ENCODE measurements around the gene CNPY3. TPM values are rescaled to one million over a fixed set of nuclear protein-coding genes. Genes with fewer than 3 reads are reported as not detected.

The CNPY3 gene
- total and polyA plus RNA-seq, 2 of the 13 experiments (the other 11 are each of a cell fraction or from before 2014, with no cell fraction given), result 42.3 to 60.2 TPM

DNA sequence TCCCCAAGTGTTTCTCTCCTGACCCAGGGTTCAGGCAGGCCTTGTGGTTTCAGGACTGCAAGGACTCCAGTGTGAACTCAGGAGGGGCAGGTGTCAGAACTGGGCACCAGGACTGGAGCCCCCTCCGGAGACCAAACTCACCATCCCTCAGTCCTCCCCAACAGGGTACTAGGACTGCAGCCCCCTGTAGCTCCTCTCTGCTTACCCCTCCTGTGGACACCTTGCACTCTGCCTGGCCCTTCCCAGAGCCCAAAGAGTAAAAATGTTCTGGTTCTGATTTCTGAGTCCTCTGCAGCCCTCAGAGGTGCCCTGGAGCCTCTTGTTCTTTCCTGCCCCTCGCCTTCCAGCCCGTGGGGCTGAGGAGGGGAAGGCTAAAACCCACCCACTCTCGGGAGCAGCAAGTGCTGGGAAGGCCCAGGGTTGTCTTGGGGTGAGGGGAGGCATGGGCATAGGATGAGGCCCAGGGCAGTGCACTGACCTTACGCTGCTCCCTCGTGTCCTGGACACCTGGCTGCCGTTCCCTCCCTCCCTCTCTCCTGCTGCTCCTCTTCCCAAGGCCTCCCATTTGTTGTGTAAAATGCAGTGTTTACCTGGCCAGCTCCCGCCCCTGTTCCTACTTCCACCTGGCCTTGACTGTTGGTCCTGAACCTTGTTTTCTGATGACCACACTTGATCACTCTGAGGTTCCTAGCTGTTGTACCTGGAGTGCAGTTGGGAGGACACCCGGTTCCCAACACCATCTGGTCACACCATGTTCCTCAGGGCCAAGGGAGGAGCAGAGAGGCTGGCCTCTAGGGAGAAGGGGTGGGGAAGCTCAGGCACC is 9.9 kb downstream of the CNPY3 start (continued):
- 0 out of 2 replicates have a peak, but pooled peaks have one; percentile 76 for TF ChIP-seq ARHGAP35 (CRISPR knock-in tag; IDR thresholded peaks at IDR 0.05; ENCODE audit: borderline replicate concordance)
- TF ChIP-seq, protein P1, sequence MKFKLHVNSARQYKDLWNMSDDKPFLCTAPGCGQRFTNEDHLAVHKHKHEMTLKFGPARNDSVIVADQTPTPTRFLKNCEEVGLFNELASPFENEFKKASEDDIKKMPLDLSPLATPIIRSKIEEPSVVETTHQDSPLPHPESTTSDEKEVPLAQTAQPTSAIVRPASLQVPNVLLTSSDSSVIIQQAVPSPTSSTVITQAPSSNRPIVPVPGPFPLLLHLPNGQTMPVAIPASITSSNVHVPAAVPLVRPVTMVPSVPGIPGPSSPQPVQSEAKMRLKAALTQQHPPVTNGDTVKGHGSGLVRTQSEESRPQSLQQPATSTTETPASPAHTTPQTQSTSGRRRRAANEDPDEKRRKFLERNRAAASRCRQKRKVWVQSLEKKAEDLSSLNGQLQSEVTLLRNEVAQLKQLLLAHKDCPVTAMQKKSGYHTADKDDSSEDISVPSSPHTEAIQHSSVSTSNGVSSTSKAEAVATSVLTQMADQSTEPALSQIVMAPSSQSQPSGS (CRISPR knock-in tag; IDR thresholded peaks at IDR 0.05), result peak; percentile 87; the same call in 1 of the 2 replicates
- TF ChIP-seq MYC (CRISPR knock-in tag; IDR thresholded peaks at IDR 0.05; ENCODE audit: borderline replicate concordance), result peak; percentile 74; the same call in 1 of the 2 replicates
- no peak for TF ChIP-seq MAFF (IDR thresholded peaks at IDR 0.05; ENCODE audit: low read depth, low read length)
- TF ChIP-seq ONECUT2 (CRISPR knock-in tag; IDR thresholded peaks at IDR 0.05), result no peak; the same call in 1 of the 2 replicates
- TF ChIP-seq MTF2 (CRISPR knock-in tag; IDR thresholded peaks at IDR 0.05; ENCODE audit: borderline replicate concordance), result no peak
- TF ChIP-seq, protein P2, sequence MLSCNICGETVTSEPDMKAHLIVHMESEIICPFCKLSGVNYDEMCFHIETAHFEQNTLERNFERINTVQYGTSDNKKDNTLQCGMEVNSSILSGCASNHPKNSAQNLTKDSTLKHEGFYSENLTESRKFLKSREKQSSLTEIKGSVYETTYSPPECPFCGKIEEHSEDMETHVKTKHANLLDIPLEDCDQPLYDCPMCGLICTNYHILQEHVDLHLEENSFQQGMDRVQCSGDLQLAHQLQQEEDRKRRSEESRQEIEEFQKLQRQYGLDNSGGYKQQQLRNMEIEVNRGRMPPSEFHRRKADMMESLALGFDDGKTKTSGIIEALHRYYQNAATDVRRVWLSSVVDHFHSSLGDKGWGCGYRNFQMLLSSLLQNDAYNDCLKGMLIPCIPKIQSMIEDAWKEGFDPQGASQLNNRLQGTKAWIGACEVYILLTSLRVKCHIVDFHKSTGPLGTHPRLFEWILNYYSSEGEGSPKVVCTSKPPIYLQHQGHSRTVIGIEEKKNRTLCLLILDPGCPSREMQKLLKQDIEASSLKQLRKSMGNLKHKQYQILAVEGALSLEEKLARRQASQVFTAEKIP (CRISPR knock-in tag; IDR thresholded peaks at IDR 0.05; ENCODE audit: borderline replicate concordance), result no peak
- peak; percentile 40; the same call in 1 of the 2 replicates for TF ChIP-seq NFYB (CRISPR knock-in tag; IDR thresholded peaks at IDR 0.05)
- peak; percentile 63; the same call in 1 of the 2 replicates for TF ChIP-seq ZNF749 (CRISPR knock-in tag; IDR thresholded peaks at IDR 0.05; ENCODE audit: borderline replicate concordance)
- TF ChIP-seq SIN3B (IDR thresholded peaks at IDR 0.05; ENCODE audit: low read length), result no peak
- no peak for TF ChIP-seq GATA4 (IDR thresholded peaks at IDR 0.05; ENCODE audit: borderline replicate concordance, low read depth)
- no peak; the same call in 1 of the 2 replicates for TF ChIP-seq RNF2 (conservative IDR thresholded peaks at IDR 0.05; ENCODE audit: low read depth)
- TF ChIP-seq, protein P3, sequence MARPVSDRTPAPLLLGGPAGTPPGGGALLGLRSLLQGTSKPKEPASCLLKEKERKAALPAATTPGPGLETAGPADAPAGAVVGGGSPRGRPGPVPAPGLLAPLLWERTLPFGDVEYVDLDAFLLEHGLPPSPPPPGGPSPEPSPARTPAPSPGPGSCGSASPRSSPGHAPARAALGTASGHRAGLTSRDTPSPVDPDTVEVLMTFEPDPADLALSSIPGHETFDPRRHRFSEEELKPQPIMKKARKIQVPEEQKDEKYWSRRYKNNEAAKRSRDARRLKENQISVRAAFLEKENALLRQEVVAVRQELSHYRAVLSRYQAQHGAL (CRISPR knock-in tag; IDR thresholded peaks at IDR 0.05; ENCODE audit: not compliant biosample characterization), result no peak
- peak; percentile 57; the same call in 1 of the 2 replicates for TF ChIP-seq ZNF788 (CRISPR knock-in tag; IDR thresholded peaks at IDR 0.05; ENCODE audit: borderline replicate concordance)
- peak; percentile 96 for TF ChIP-seq BORCS8-MEF2B (CRISPR knock-in tag; IDR thresholded peaks at IDR 0.05)
- TF ChIP-seq, protein P4, sequence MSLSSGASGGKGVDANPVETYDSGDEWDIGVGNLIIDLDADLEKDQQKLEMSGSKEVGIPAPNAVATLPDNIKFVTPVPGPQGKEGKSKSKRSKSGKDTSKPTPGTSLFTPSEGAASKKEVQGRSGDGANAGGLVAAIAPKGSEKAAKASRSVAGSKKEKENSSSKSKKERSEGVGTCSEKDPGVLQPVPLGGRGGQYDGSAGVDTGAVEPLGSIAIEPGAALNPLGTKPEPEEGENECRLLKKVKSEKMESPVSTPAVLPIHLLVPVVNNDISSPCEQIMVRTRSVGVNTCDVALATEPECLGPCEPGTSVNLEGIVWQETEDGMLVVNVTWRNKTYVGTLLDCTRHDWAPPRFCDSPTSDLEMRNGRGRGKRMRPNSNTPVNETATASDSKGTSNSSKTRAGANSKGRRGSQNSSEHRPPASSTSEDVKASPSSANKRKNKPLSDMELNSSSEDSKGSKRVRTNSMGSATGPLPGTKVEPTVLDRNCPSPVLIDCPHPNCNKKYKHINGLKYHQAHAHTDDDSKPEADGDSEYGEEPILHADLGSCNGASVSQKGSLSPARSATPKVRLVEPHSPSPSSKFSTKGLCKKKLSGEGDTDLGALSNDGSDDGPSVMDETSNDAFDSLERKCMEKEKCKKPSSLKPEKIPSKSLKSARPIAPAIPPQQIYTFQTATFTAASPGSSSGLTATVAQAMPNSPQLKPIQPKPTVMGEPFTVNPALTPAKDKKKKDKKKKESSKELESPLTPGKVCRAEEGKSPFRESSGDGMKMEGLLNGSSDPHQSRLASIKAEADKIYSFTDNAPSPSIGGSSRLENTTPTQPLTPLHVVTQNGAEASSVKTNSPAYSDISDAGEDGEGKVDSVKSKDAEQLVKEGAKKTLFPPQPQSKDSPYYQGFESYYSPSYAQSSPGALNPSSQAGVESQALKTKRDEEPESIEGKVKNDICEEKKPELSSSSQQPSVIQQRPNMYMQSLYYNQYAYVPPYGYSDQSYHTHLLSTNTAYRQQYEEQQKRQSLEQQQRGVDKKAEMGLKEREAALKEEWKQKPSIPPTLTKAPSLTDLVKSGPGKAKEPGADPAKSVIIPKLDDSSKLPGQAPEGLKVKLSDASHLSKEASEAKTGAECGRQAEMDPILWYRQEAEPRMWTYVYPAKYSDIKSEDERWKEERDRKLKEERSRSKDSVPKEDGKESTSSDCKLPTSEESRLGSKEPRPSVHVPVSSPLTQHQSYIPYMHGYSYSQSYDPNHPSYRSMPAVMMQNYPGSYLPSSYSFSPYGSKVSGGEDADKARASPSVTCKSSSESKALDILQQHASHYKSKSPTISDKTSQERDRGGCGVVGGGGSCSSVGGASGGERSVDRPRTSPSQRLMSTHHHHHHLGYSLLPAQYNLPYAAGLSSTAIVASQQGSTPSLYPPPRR (CRISPR knock-in tag; IDR thresholded peaks at IDR 0.05; ENCODE audit: borderline replicate concordance), result peak; percentile 95
- peak; percentile 93 for TF ChIP-seq ZNF572 (CRISPR knock-in tag; IDR thresholded peaks at IDR 0.05)
- TF ChIP-seq, protein P5, sequence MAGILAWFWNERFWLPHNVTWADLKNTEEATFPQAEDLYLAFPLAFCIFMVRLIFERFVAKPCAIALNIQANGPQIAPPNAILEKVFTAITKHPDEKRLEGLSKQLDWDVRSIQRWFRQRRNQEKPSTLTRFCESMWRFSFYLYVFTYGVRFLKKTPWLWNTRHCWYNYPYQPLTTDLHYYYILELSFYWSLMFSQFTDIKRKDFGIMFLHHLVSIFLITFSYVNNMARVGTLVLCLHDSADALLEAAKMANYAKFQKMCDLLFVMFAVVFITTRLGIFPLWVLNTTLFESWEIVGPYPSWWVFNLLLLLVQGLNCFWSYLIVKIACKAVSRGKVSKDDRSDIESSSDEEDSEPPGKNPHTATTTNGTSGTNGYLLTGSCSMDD (CRISPR knock-in tag; IDR thresholded peaks at IDR 0.05), result no peak
